Panc1 (cell line): Measurements from ENCODE around the gene NIPBL. TPM values are rescaled to one million over a fixed set of nuclear protein-coding genes. Genes with fewer than 3 reads are reported as not detected.

ENCODE experiments used
- ATAC-seq: fragments of 200-7000 bp; cut with Tn5 transposase; 2 replicates; pipeline ENCODE4 v1.9.1; 2020; ENCODE audit warnings: mild to moderate bottlenecking, moderate library complexity
- BruUV-seq: library from RNA; stranded (reverse); fragments of 400-500 nt; replicated peaks from 2 replicates; lab custom pipeline; 2021; lab: Mats Ljungman, UMichigan
- CTCF ChIA-PET: fragments of 300-600 bp; sonication (Branson Sonifier 250); formaldehyde crosslinking; loops from one replicate; lab custom pipeline; 2022; ENCODE audit warnings: antibody characterized with exemption; lab: Charles Lee
- POLR2A ChIA-PET: fragments of 300-600 bp; sonication (Branson Sonifier 250); formaldehyde crosslinking; loops from one replicate; lab custom pipeline; 2022; ENCODE audit warnings: antibody characterized with exemption; lab: Charles Lee
- DNase-seq: peaks from one replicate; pipeline ENCODE4 v3.0.0-alpha.2; 2010; ENCODE audit warnings: low read depth, low spot score
- H3K27ac ChIP-seq: 2 replicates; pipeline ENCODE4 v1.5.1; 2011; ENCODE audit warnings: mild to moderate bottlenecking, low read length, inconsistent platforms
- H3K27me3 ChIP-seq: fragments of 200-500 bp; sonication (Bioruptor generic); 2 replicates; pipeline ENCODE4 v1.6.0; 2014; ENCODE audit warnings: low read length, inconsistent platforms; ENCODE audit not compliant: control insufficient read depth, insufficient read depth
- H3K36me3 ChIP-seq: fragments of 200-500 bp; sonication (Bioruptor generic); 2 replicates; pipeline ENCODE4 v1.5.1; 2014; ENCODE audit warnings: inconsistent platforms, mild to moderate bottlenecking, low read length, moderate library complexity; ENCODE audit not compliant: control insufficient read depth, insufficient read depth
- H3K4me1 ChIP-seq: 2 replicates; pipeline ENCODE4 v1.5.1; 2011; ENCODE audit warnings: inconsistent platforms, mild to moderate bottlenecking, low read length, moderate library complexity; ENCODE audit not compliant: control insufficient read depth, insufficient read depth
- H3K4me3 ChIP-seq, 2 experiments: 2 replicates each; pipeline ENCODE4 v1.5.1; 2011 to 2012; ENCODE audit warnings: low read depth in 2 of 2, low read length in 2 of 2, mild to moderate bottlenecking in 2 of 2, inconsistent platforms in 1 of 2, moderate library complexity in 1 of 2
- H3K9me3 ChIP-seq: fragments of 200-500 bp; sonication (Bioruptor generic); 2 replicates; pipeline ENCODE4 v1.5.1; 2014; ENCODE audit warnings: low read depth, mild to moderate bottlenecking, inconsistent platforms, low read length, moderate library complexity; ENCODE audit not compliant: control insufficient read depth, insufficient read depth
- POLR2AphosphoS5 ChIP-seq: IDR thresholded peaks from 2 replicates; pipeline ENCODE4 v1.6.1; 2012; ENCODE audit warnings: mild to moderate bottlenecking, low read depth, low read length, moderate library complexity
- SIN3A ChIP-seq: IDR thresholded peaks from 2 replicates; pipeline ENCODE4 v1.6.1; 2012; ENCODE audit warnings: low read depth, mild to moderate bottlenecking, low read length, moderate library complexity, borderline replicate concordance; ENCODE audit not compliant: insufficient read depth
- TCF7L2 ChIP-seq: IDR thresholded peaks from 2 replicates; pipeline ENCODE4 v1.6.1; 2011; ENCODE audit warnings: mild to moderate bottlenecking, low read depth, low read length, inconsistent platforms
- in situ Hi-C: cut with HindIII; loops from 2 replicates; pipeline ENCODE4 v1.10.0; 2016; ENCODE audit warnings: low sequenced_read_pairs, low pct_unique_long_range_greater_than_20kb
- intact Hi-C: fragments of 100-400 bp; cut with micrococcal nuclease; formaldehyde crosslinking; loops from one replicate; pipeline ENCODE4 v1.10.0; 2022; ENCODE audit not compliant: unreplicated experiment
- total RNA-seq: library from RNA; stranded (reverse); gene quantifications from one replicate; pipeline ENCODE4 v1.2.1, GENCODE V29; 2021; ENCODE audit not compliant: unreplicated experiment
- TF ChIP-seq, protein P1 (sequence below), 2 experiments: IDR thresholded peaks; 2 replicates each; pipeline ENCODE4 v1.6.1; 2011 to 2012; ENCODE audit warnings: low read depth in 2 of 2, control low read depth in 1 of 2, low read length in 1 of 2, mild to moderate bottlenecking in 1 of 2, moderate library complexity in 1 of 2; ENCODE audit not compliant: insufficient read depth in 1 of 2
- TF ChIP-seq, protein P2 (sequence below): fragments of 450-650 bp; IDR thresholded peaks from 2 replicates; pipeline ENCODE4 v1.5.1; 2017; ENCODE audit warnings: mild to moderate bottlenecking

Gene NIPBL
- total RNA-seq, 1 experiment from 2014 or later: 41.6 TPM

DNA sequence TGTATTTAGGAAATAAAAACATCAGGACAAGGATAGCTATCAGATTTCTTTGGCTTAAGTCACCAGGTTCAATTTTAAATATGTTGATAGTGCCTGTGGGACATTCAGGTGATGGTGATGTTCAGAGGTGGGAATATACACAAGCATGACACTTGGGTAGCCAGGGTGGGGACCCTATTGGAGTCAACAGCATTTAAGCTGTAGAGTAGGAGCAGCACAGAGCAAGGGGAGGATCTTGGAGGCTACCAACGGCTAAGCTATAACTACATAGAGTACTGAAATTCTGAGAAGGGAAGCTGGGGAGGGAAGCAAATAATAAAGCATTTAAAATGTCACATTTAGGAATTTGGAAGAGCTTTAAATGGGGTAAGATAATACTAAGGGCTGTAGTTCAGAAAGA is 194.9 kb downstream of the NIPBL start:
- ChIA-PET POLR2A (no interaction called here), CTCF (no interaction called here)
- H3K27ac ChIP-seq: no peak overlapping the region
- peak; percentile 53; the same call in 1 of the 2 replicates for ATAC-seq
- TF ChIP-seq SIN3A (no peak), TCF7L2 (no peak), POLR2AphosphoS5 (no peak)
- TF ChIP-seq, protein P1, sequence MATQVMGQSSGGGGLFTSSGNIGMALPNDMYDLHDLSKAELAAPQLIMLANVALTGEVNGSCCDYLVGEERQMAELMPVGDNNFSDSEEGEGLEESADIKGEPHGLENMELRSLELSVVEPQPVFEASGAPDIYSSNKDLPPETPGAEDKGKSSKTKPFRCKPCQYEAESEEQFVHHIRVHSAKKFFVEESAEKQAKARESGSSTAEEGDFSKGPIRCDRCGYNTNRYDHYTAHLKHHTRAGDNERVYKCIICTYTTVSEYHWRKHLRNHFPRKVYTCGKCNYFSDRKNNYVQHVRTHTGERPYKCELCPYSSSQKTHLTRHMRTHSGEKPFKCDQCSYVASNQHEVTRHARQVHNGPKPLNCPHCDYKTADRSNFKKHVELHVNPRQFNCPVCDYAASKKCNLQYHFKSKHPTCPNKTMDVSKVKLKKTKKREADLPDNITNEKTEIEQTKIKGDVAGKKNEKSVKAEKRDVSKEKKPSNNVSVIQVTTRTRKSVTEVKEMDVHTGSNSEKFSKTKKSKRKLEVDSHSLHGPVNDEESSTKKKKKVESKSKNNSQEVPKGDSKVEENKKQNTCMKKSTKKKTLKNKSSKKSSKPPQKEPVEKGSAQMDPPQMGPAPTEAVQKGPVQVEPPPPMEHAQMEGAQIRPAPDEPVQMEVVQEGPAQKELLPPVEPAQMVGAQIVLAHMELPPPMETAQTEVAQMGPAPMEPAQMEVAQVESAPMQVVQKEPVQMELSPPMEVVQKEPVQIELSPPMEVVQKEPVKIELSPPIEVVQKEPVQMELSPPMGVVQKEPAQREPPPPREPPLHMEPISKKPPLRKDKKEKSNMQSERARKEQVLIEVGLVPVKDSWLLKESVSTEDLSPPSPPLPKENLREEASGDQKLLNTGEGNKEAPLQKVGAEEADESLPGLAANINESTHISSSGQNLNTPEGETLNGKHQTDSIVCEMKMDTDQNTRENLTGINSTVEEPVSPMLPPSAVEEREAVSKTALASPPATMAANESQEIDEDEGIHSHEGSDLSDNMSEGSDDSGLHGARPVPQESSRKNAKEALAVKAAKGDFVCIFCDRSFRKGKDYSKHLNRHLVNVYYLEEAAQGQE (IDR thresholded peaks at IDR 0.05; ENCODE audit: insufficient read depth in 1 of 2, low read depth in 2 of 2, low read length in 1 of 2): no peak
- TF ChIP-seq, protein P2, sequence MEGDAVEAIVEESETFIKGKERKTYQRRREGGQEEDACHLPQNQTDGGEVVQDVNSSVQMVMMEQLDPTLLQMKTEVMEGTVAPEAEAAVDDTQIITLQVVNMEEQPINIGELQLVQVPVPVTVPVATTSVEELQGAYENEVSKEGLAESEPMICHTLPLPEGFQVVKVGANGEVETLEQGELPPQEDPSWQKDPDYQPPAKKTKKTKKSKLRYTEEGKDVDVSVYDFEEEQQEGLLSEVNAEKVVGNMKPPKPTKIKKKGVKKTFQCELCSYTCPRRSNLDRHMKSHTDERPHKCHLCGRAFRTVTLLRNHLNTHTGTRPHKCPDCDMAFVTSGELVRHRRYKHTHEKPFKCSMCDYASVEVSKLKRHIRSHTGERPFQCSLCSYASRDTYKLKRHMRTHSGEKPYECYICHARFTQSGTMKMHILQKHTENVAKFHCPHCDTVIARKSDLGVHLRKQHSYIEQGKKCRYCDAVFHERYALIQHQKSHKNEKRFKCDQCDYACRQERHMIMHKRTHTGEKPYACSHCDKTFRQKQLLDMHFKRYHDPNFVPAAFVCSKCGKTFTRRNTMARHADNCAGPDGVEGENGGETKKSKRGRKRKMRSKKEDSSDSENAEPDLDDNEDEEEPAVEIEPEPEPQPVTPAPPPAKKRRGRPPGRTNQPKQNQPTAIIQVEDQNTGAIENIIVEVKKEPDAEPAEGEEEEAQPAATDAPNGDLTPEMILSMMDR: no peak
- intact Hi-C loops (no loop called here), in situ Hi-C loops (no loop called here)
- H3K4me3 ChIP-seq: no peak overlapping the region
- no peaks in the 10 kb centered on the region for H3K27me3 ChIP-seq
- no peaks in the 10 kb centered on the region for H3K9me3 ChIP-seq
- DNase-seq: no peak
- no TSS peak for BruUV-seq
- no peaks in the 10 kb centered on the region for H3K36me3 ChIP-seq
- H3K4me1 ChIP-seq: no peaks in the 10 kb centered on the region

DNA sequence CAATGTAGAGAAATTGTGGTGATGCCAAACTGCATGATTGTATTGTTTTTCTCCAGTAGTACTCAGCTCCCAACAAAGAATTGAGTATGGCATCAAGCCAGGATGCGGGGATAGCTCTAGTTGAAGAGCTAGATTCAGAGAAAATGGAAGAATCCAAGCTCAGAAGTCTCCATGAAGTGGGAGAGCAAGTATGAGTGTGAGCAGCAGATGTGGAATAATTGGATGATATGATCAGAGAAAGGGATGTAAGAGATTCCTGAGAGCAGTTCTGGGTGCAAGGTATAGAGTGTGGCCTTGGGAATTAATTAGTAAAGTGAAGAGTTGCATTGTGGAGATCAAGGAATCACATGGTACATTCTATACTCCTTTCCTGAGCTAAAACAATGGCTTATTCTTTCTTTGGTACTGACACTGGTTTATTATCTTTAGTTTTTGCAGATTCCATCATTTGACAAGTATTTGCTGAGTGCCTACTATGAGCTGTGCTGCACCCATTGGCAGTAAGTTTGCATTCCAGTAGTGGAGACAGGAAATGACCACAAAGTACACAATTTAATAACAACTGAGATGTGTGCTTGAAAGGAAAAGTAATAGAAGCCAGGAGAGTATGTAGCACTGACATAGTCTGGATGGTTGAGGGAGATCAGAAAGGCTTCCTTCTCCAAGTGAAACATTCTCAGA is 195.5 kb downstream of the NIPBL start:
- H3K36me3 ChIP-seq: no peaks in the 10 kb centered on the region
- DNase-seq (no peak), ATAC-seq (peak; percentile 64)
- H3K4me1 ChIP-seq: no peaks in the 10 kb centered on the region
- no peaks in the 10 kb centered on the region for H3K9me3 ChIP-seq
- TF ChIP-seq SIN3A: no peak
- TF ChIP-seq TCF7L2: no peak
- TF ChIP-seq, protein P2: no peak
- TF ChIP-seq, protein P1 (IDR thresholded peaks at IDR 0.05; ENCODE audit: insufficient read depth in 1 of 2, low read depth in 2 of 2, low read length in 1 of 2): no peak
- no peak for TF ChIP-seq POLR2AphosphoS5
- BruUV-seq: no TSS peak
- ChIA-PET CTCF (no interaction called here), POLR2A (no interaction called here)
- no peaks in the 10 kb centered on the region for H3K27me3 ChIP-seq
- H3K27ac ChIP-seq: no peak overlapping the region
- intact Hi-C loops: no loop called here
- H3K4me3 ChIP-seq: no peak overlapping the region
- in situ Hi-C loops: no loop called here
